Loucy (cell line): ENCODE measurements around the gene TICRR.
"Not testable (repeated sequence)": the region's sequence is repeated elsewhere in the genome, so short reads cannot be mapped to it uniquely, and the experiment has no call there.

Experiments
- H2AFZ ChIP-seq: fragments of 200-600 bp; sonication (generic); 2 replicates; pipeline ENCODE4 v1.6.0; 2016; ENCODE audit warnings: antibody characterized with exemption, mild to moderate bottlenecking, low read length, moderate library complexity
- H3F3A ChIP-seq: fragments of 200-600 bp; 2 replicates; pipeline ENCODE4 v1.6.0; 2016; ENCODE audit warnings: antibody characterized with exemption, low read depth, mild to moderate bottlenecking
- H3K27me3 ChIP-seq: fragments of 200-600 bp; sonication (generic); 2 replicates; pipeline ENCODE4 v1.6.1; 2014; ENCODE audit warnings: low read length, mild to moderate bottlenecking; ENCODE audit not compliant: insufficient read depth, poor library complexity, severe bottlenecking
- H3K36me3 ChIP-seq: fragments of 200-600 bp; sonication (generic); 2 replicates; pipeline ENCODE4 v1.6.1; 2016; ENCODE audit warnings: low read length; ENCODE audit not compliant: insufficient read depth
- H3K4me1 ChIP-seq: fragments of 200-600 bp; sonication (generic); 2 replicates; pipeline ENCODE4 v1.5.1; 2014; ENCODE audit warnings: low read length, mild to moderate bottlenecking; ENCODE audit not compliant: insufficient read depth, poor library complexity, severe bottlenecking
- H3K4me2 ChIP-seq: fragments of 200-600 bp; sonication (generic); 2 replicates; pipeline ENCODE4 v1.6.0; 2014; ENCODE audit warnings: antibody characterized with exemption, low read length, low read depth, mild to moderate bottlenecking; ENCODE audit not compliant: poor library complexity, severe bottlenecking
- H3K4me3 ChIP-seq: fragments of 200-600 bp; sonication (generic); 2 replicates; pipeline ENCODE4 v1.5.1; 2014; ENCODE audit warnings: low read length, mild to moderate bottlenecking, mixed read lengths; ENCODE audit not compliant: poor library complexity, severe bottlenecking
- H3K79me2 ChIP-seq: fragments of 200-600 bp; sonication (generic); 2 replicates; pipeline ENCODE4 v1.6.1; 2014; ENCODE audit warnings: low read length; ENCODE audit not compliant: insufficient read depth
- H3K9ac ChIP-seq: fragments of 200-600 bp; sonication (generic); 2 replicates; pipeline ENCODE4 v1.6.0; 2014; ENCODE audit warnings: mild to moderate bottlenecking, low read depth, low read length, moderate library complexity; ENCODE audit not compliant: poor library complexity, severe bottlenecking
- H3K9me2 ChIP-seq: fragments of 200-600 bp; sonication (generic); replicated peaks from 2 replicates; pipeline ENCODE4 v1.6.1; 2016; ENCODE audit warnings: low read depth, low read length, mixed read lengths
- H3K9me3 ChIP-seq: fragments of 200-600 bp; sonication (generic); 2 replicates; pipeline ENCODE4 v1.6.1; 2014; ENCODE audit warnings: mild to moderate bottlenecking, antibody characterized with exemption, low read length, low read depth; ENCODE audit not compliant: insufficient read depth
- H4K20me1 ChIP-seq: fragments of 200-600 bp; sonication (generic); 2 replicates; pipeline ENCODE4 v1.6.0; 2014; ENCODE audit warnings: antibody characterized with exemption, low read length, mild to moderate bottlenecking; ENCODE audit not compliant: insufficient read depth, poor library complexity, severe bottlenecking
- EZH2phosphoT487 ChIP-seq: fragments of 200-600 bp; IDR thresholded peaks from 2 replicates; pipeline ENCODE4 v1.6.1; 2018; ENCODE audit warnings: antibody characterized with exemption, mild to moderate bottlenecking, moderate library complexity, borderline replicate concordance
- TF ChIP-seq, protein P1 (sequence below): fragments of 200-600 bp; sonication (generic); conservative IDR thresholded peaks from 2 replicates; pipeline ENCODE4 v1.5.1; 2014; ENCODE audit warnings: mild to moderate bottlenecking, antibody characterized with exemption, low read length

The TICRR gene

DNA sequence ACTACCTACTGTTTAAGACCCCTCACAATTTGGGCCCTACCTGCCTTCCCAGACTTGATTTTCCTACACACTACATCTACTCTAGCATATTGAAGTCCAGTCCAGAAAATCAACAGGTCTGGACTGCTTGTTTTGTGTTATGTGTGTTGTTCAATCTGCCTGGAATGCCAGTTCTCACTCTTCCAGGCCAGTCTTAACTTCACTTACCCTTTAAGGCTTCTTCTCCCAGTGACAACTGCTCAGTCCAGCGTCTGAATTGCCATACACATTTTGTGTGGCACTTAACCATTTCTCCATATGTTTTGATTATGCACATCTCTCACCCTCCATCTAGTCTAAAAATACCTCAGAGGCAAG is 1.1 kb downstream of the TICRR start:
- peaks cover 61% of the 10 kb centered on the region for H3K79me2 ChIP-seq
- TF ChIP-seq, protein P1, sequence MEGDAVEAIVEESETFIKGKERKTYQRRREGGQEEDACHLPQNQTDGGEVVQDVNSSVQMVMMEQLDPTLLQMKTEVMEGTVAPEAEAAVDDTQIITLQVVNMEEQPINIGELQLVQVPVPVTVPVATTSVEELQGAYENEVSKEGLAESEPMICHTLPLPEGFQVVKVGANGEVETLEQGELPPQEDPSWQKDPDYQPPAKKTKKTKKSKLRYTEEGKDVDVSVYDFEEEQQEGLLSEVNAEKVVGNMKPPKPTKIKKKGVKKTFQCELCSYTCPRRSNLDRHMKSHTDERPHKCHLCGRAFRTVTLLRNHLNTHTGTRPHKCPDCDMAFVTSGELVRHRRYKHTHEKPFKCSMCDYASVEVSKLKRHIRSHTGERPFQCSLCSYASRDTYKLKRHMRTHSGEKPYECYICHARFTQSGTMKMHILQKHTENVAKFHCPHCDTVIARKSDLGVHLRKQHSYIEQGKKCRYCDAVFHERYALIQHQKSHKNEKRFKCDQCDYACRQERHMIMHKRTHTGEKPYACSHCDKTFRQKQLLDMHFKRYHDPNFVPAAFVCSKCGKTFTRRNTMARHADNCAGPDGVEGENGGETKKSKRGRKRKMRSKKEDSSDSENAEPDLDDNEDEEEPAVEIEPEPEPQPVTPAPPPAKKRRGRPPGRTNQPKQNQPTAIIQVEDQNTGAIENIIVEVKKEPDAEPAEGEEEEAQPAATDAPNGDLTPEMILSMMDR, result no peak
- TF ChIP-seq EZH2phosphoT487, result no peak
- peak overlapping the region; percentile 85 for H3K4me3 ChIP-seq
- H3K4me1 ChIP-seq, result peaks cover 39% of the 10 kb centered on the region
- H3K9me3 ChIP-seq, result no peaks in the 10 kb centered on the region
- H4K20me1 ChIP-seq, result peaks cover 36% of the 10 kb centered on the region
- peaks cover 3% of the 10 kb centered on the region; the same call in 1 of the 2 replicates for H3K36me3 ChIP-seq
- H3K4me2 ChIP-seq, result peak overlapping the region; percentile 94
- H3F3A ChIP-seq, result no peaks in the 10 kb centered on the region
- H3K9me2 ChIP-seq, result no peaks in the 10 kb centered on the region
- no peak overlapping the region for H2AFZ ChIP-seq
- H3K9ac ChIP-seq, result peak overlapping the region; percentile 89
- H3K27me3 ChIP-seq, result no peaks in the 10 kb centered on the region

DNA sequence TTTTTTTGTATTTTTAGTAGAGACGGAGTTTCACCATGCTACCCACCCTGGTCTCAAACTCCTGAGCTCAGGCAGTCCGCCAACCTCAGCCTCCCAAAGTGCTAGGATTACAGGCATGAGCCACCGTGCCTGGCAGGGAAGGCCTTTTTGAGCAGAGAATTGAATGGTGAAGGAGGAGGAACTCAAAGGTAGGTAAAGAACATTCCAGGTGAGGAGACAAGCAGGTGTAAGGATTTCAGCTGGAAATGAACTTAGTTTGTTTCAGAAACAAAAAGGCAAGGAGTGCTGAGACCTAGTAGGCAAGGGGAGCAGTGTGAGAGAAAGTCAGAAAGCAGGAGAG is 2.5 kb downstream of the TICRR start:
- Histone ChIP-seq H3K9me3 (no peaks in the 10 kb centered on the region), H4K20me1 (peaks cover 49% of the 10 kb centered on the region), H3K79me2 (peaks cover 74% of the 10 kb centered on the region), H3K27me3 (no peaks in the 10 kb centered on the region), H3K4me2 (peak overlapping the region; percentile 94), H3F3A (no peaks in the 10 kb centered on the region), H3K4me1 (peaks cover 52% of the 10 kb centered on the region), H2AFZ (no peak overlapping the region), H3K36me3 (peaks cover 6% of the 10 kb centered on the region; the same call in 1 of the 2 replicates), H3K9ac (peak overlapping the region; percentile 77), H3K4me3 (peak overlapping the region; percentile 85), H3K9me2 (no peaks in the 10 kb centered on the region)
- TF ChIP-seq, protein P1, result no peak
- no peak for TF ChIP-seq EZH2phosphoT487

DNA sequence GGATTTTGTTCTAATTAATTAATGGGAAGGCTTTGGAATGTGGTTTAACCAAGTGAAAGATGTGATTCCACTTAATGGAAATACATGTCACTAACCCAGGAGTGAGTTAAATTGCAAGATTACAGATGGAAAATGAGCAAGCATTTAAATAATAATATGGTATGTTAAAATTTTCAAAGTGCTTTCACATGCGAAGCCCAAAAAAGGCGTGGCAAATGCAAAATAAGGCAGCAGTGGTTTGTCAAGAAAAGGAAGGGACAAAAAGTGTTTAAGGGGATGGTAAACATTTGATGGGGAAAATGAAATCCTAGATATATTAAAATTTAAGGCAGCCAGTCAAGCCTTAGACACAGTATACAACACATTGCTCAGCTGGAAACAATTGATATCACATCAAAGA is 2.9 kb downstream of the TICRR start:
- H3K27me3 ChIP-seq, result no peaks in the 10 kb centered on the region
- TF ChIP-seq, protein P1, result no peak
- TF ChIP-seq EZH2phosphoT487, result no peak
- H2AFZ ChIP-seq, result no peak overlapping the region
- H3K4me3 ChIP-seq, result peak overlapping the region; percentile 85
- peak overlapping the region; percentile 77 for H3K9ac ChIP-seq
- peaks cover 78% of the 10 kb centered on the region for H3K79me2 ChIP-seq
- peak overlapping the region; percentile 94 for H3K4me2 ChIP-seq
- H3K4me1 ChIP-seq, result peaks cover 56% of the 10 kb centered on the region
- H4K20me1 ChIP-seq, result peaks cover 53% of the 10 kb centered on the region
- peaks cover 10% of the 10 kb centered on the region; the same call in 1 of the 2 replicates for H3K36me3 ChIP-seq
- no peaks in the 10 kb centered on the region for H3K9me2 ChIP-seq
- H3F3A ChIP-seq, result no peaks in the 10 kb centered on the region
- no peaks in the 10 kb centered on the region for H3K9me3 ChIP-seq

DNA sequence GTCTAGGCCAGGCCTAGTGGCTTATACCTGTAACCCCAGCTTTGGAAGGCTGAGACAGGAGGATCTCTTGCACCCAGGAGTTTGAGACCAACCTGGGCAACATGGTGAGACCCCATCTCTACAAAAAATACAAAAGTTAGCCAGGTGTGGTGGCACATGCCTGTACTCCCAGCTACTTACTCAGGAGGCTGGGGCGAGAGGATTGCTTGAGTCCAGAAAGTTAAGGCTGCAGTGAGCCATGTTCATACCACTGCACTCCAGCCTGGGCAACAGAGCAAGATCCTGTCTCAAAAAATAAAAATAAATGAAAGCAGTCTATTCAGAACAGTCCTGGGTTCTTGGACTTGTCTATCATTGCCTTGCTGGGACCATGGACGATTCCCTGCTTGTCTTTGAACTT is 5.5 kb downstream of the TICRR start:
- not testable (repeated sequence) for H3K9me2 ChIP-seq, H3F3A ChIP-seq, H3K9me3 ChIP-seq, H2AFZ ChIP-seq, H3K27me3 ChIP-seq
- peak overlapping the region; percentile 94 for H3K4me2 ChIP-seq
- H4K20me1 ChIP-seq, result peaks cover 70% of the 10 kb centered on the region
- H3K36me3 ChIP-seq, result peaks cover 35% of the 10 kb centered on the region
- H3K4me3 ChIP-seq, result peak overlapping the region; percentile 85
- H3K79me2 ChIP-seq, result peaks cover 98% of the 10 kb centered on the region
- peaks cover 60% of the 10 kb centered on the region for H3K4me1 ChIP-seq
- H3K9ac ChIP-seq, result peak overlapping the region; percentile 10
